ENCODE results near the gene NPSR1.

DNA sequence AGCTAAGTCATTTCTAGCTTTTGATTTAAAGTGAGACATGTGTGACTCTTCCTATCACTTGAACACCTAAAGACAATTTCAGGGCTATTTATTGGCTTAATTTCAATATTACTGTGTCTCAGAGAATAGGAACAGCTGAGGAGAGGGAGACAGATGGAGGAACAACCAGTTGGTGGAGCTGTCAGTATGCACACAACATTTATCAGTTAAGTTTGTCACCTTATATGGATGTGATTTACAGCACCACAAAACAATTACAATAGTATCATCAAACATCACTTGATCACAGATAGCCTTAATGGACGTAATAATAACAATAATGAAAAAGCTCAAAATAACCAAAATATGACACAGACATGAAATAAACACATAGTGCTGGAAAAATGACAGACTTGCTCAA, 129.6 kb downstream of the NPSR1 start:
- TF ChIP-seq, protein P1, sequence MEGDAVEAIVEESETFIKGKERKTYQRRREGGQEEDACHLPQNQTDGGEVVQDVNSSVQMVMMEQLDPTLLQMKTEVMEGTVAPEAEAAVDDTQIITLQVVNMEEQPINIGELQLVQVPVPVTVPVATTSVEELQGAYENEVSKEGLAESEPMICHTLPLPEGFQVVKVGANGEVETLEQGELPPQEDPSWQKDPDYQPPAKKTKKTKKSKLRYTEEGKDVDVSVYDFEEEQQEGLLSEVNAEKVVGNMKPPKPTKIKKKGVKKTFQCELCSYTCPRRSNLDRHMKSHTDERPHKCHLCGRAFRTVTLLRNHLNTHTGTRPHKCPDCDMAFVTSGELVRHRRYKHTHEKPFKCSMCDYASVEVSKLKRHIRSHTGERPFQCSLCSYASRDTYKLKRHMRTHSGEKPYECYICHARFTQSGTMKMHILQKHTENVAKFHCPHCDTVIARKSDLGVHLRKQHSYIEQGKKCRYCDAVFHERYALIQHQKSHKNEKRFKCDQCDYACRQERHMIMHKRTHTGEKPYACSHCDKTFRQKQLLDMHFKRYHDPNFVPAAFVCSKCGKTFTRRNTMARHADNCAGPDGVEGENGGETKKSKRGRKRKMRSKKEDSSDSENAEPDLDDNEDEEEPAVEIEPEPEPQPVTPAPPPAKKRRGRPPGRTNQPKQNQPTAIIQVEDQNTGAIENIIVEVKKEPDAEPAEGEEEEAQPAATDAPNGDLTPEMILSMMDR (IDR thresholded peaks at IDR 0.05): no peak
- TF ChIP-seq POLR2A (IDR thresholded peaks at IDR 0.05): no peak

All from uterus (tissue), 2 donors.